Endothelial cell of umbilical vein (primary cell): ENCODE data around the gene INO80B. TPM values are rescaled to one million over a fixed set of nuclear protein-coding genes. Genes with fewer than 3 reads are reported as not detected.

Experiments
- BruUV-seq: library from RNA; stranded (reverse); fragments of 400-500 nt; replicated peaks from 2 replicates; lab custom pipeline; 2021; lab: Mats Ljungman, UMichigan
- CTCF ChIA-PET: fragments of 300-600, 350-600 bp; sonication (Branson Sonifier 250); formaldehyde crosslinking; loops from one replicate; lab custom pipeline; 2021; ENCODE audit warnings: antibody characterized with exemption, inconsistent platforms; lab: Charles Lee
- POLR2A ChIA-PET: fragments of 300-600, 350-600 bp; sonication (Branson Sonifier 250); formaldehyde crosslinking; loops from one replicate; lab custom pipeline; 2021; ENCODE audit warnings: antibody characterized with exemption, inconsistent platforms; lab: Charles Lee
- DNase-seq: peaks from one replicate; pipeline ENCODE4 v3.0.0-alpha.2; 2011; ENCODE audit warnings: low read depth, low spot score
- FAIRE-seq: peaks from 2 replicates; lab custom pipeline; 2011; peaks lifted over from hg19 to GRCh38; lab: Jason Lieb, UNC
- H2AFZ ChIP-seq: 2 replicates; pipeline ENCODE4 v1.6.0; 2012; ENCODE audit warnings: low read depth, low read length, control low read depth, inconsistent platforms
- H3K27ac ChIP-seq: 2 replicates; pipeline ENCODE4 v1.5.1; 2011; ENCODE audit warnings: low read depth, mild to moderate bottlenecking, control low read depth, low read length, moderate library complexity; ENCODE audit not compliant: insufficient read depth
- H3K27me3 ChIP-seq, 2 experiments: 2 replicates each; pipeline versions ENCODE4 v1.6.0 to v1.6.1; 2011; ENCODE audit warnings: low read length in 2 of 2, mixed read lengths in 1 of 2; ENCODE audit not compliant: control insufficient read depth in 2 of 2, insufficient read depth in 2 of 2
- H3K36me3 ChIP-seq, 2 experiments: 2 replicates in 1 of 2; 3 replicates in 1 of 2; pipeline ENCODE4 v1.5.1; 2011; ENCODE audit warnings: low read length in 2 of 2, mild to moderate bottlenecking in 1 of 2, moderate library complexity in 1 of 2; ENCODE audit not compliant: control insufficient read depth in 2 of 2, insufficient read depth in 2 of 2; ENCODE audit errors: extremely low read depth in 1 of 2
- H3K4me1 ChIP-seq: 3 replicates; pipeline ENCODE4 v1.5.1; 2011; ENCODE audit warnings: mild to moderate bottlenecking, low read length; ENCODE audit not compliant: control insufficient read depth, insufficient read depth; ENCODE audit errors: extremely low read depth
- H3K4me2 ChIP-seq: 2 replicates; pipeline ENCODE4 v1.6.1; 2011; ENCODE audit warnings: low read length, control low read depth, mixed read lengths; ENCODE audit not compliant: insufficient read depth
- H3K4me3 ChIP-seq, 3 experiments: fragments of 200-600 bp in 1 of 3; sonication (generic), shearing (Covaris generic) in 1 of 3; replicated peaks in 1 of 3; 2 replicates each; pipeline ENCODE4 v1.5.1; 2011 to 2016; ENCODE audit warnings: control low read depth in 3 of 3, low read length in 3 of 3, mild to moderate bottlenecking in 2 of 3, inconsistent platforms in 1 of 3, low read depth in 1 of 3, moderate library complexity in 1 of 3; ENCODE audit not compliant: insufficient read depth in 1 of 3
- H3K79me2 ChIP-seq: 2 replicates; pipeline ENCODE4 v1.6.0; 2012; ENCODE audit warnings: low read length, inconsistent platforms; ENCODE audit not compliant: control insufficient read depth, insufficient read depth
- H3K9ac ChIP-seq: replicated peaks from 2 replicates; pipeline ENCODE3; 2011; ENCODE audit warnings: low read length, control low read depth; ENCODE audit not compliant: insufficient read depth; ENCODE audit errors: extremely low read depth
- H3K9me1 ChIP-seq: replicated peaks from 3 replicates; pipeline ENCODE4 v1.6.0; 2011; ENCODE audit warnings: mild to moderate bottlenecking, low read length; ENCODE audit not compliant: control insufficient read depth, insufficient read depth; ENCODE audit errors: extremely low read depth
- H3K9me3 ChIP-seq: replicated peaks from 2 replicates; pipeline ENCODE4 v1.5.1; 2012; ENCODE audit warnings: low read length, inconsistent platforms; ENCODE audit not compliant: control insufficient read depth, insufficient read depth
- H4K20me1 ChIP-seq: replicated peaks from 2 replicates; pipeline ENCODE3; 2011; ENCODE audit warnings: mild to moderate bottlenecking, low read length; ENCODE audit not compliant: control insufficient read depth, insufficient read depth; ENCODE audit errors: extremely low read depth
- EZH2 ChIP-seq: IDR thresholded peaks from 2 replicates; pipeline ENCODE4 v1.6.1; 2012; ENCODE audit warnings: borderline replicate concordance, low read depth, mild to moderate bottlenecking, moderate library complexity, low read length, inconsistent platforms; ENCODE audit not compliant: severe bottlenecking
- FOS ChIP-seq: IDR thresholded peaks from 2 replicates; pipeline ENCODE4 v1.6.1; 2011; ENCODE audit warnings: mild to moderate bottlenecking, low read length, moderate library complexity, borderline replicate concordance; ENCODE audit not compliant: insufficient read depth
- MYC ChIP-seq: IDR thresholded peaks from one replicate; pipeline ENCODE4 v1.6.1; 2011; ENCODE audit warnings: mild to moderate bottlenecking, low read depth, low read length
- POLR2AphosphoS5 ChIP-seq: IDR thresholded peaks from 2 replicates; pipeline ENCODE4 v1.6.1; 2012; ENCODE audit warnings: low read depth, mild to moderate bottlenecking, control low read depth, low read length, moderate library complexity; ENCODE audit not compliant: insufficient read depth
- dilution Hi-C: fragments of 300-500 bp; cut with MboI; formaldehyde crosslinking; loops from one replicate; pipeline ENCODE4 v1.15.0; 2019; ENCODE audit warnings: low sequenced_read_pairs; ENCODE audit not compliant: extremely low pct_ligation_motif_present
- intact Hi-C: fragments of 100-400 bp; cut with micrococcal nuclease; formaldehyde crosslinking; loops from one replicate; pipeline ENCODE4 v1.10.0; 2022
- polyA plus RNA-seq, 4 experiments: library from polyadenylated mRNA; depleted of rRNA in 3 of 4; stranded (reverse) in 3 of 4; unstranded in 1 of 4; fragments of >200 nt; gene quantifications; 2 replicates each; pipeline versions ENCODE4 v1.2.1 to v1.2.3, GENCODE V29; 2011 to 2012; ENCODE audit warnings: missing spikeins in 1 of 4
- total RNA-seq: library from RNA; stranded (reverse); gene quantifications from 2 replicates; pipeline ENCODE4 v1.2.3, GENCODE V29; 2021
- TF ChIP-seq, protein P1 (sequence below), 2 donors: IDR thresholded peaks; 1 replicate in 1 of 2; 2 replicates in 1 of 2; pipeline ENCODE4 v1.5.1; 2011; ENCODE audit warnings: low read length in 2 of 2, mild to moderate bottlenecking in 2 of 2, moderate library complexity in 2 of 2, control low read depth in 1 of 2, inconsistent platforms in 1 of 2, low read depth in 1 of 2; ENCODE audit not compliant: insufficient read depth in 1 of 2; ENCODE audit errors: extremely low read depth in 1 of 2
- TF ChIP-seq, protein P2 (sequence below): IDR thresholded peaks from 2 replicates; pipeline ENCODE4 v1.6.1; 2011; ENCODE audit not compliant: insufficient read depth, insufficient read length

INO80B gene
- total and polyA plus RNA-seq, 2 donors (not counting 3 experiments of a cell fraction or from before 2014, with no cell fraction given): 15.1 to 24.2 TPM

DNA sequence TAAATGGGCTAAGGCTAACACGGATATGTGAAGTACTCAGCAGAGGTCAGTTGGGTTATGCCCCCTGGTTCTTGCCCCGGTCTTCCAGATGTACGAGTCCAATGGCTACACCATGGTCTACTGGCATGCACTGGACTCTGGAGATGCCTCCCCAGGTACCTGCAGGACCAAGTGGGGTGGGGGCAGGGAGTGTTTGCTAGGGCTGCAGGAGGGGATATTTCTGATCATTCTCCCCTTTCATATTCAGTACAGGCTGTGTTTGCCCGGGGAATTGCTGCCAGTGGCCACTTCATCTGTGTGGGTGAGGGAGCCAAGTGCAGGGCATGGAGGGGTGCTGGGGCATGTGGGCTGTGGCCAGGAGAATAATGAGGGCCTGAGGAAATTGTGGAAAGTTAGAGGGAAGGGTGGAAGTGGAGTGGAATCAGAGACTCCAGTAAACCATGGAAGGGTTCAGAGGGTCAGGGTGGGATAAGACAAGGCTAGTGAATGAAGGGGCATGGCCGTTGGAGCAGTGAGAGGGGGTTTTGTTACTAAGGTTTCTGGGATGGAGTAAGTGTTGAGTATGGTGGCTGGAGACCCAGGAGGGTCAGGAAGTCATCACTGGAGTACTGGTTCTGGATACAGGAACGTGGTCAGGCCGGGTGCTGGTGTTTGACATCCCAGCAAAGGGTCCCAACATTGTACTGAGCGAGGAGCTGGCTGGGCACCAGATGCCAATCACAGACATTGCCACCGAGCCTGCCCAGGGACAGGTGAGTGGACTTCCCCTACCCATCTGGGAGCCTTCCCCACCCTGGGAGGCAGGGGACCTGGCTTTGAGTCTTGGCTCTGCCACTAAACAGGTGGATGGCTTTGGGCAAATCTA is 31.4 kb upstream of the INO80B start:
- Histone ChIP-seq H3K27me3 (peaks cover 5 to 9% of the 10 kb centered on the region in 2 experiments), H3K4me3 (no peak overlapping the region), H3K9ac (no peak overlapping the region), H2AFZ (no peak overlapping the region), H4K20me1 (no peaks in the 10 kb centered on the region), H3K36me3 (peaks cover 0 to 16% of the 10 kb centered on the region in 2 experiments), H3K27ac (no peak overlapping the region), H3K79me2 (no peaks in the 10 kb centered on the region), H3K9me3 (no peaks in the 10 kb centered on the region), H3K9me1 (no peaks in the 10 kb centered on the region), H3K4me1 (peaks cover 9% of the 10 kb centered on the region), H3K4me2 (no peak overlapping the region)
- intact Hi-C loops (no loop called here), dilution Hi-C loops (no loop called here)
- DNase-seq (no peak), FAIRE-seq (no peak)
- CTCF ChIA-PET: interaction anchor here (1.0 kb wide), 1 partner anchor 31 kb away, joined by 3 read pairs; no protein-coding TSS in a partner anchor
- BruUV-seq: no TSS peak
- TF ChIP-seq, protein P1, sequence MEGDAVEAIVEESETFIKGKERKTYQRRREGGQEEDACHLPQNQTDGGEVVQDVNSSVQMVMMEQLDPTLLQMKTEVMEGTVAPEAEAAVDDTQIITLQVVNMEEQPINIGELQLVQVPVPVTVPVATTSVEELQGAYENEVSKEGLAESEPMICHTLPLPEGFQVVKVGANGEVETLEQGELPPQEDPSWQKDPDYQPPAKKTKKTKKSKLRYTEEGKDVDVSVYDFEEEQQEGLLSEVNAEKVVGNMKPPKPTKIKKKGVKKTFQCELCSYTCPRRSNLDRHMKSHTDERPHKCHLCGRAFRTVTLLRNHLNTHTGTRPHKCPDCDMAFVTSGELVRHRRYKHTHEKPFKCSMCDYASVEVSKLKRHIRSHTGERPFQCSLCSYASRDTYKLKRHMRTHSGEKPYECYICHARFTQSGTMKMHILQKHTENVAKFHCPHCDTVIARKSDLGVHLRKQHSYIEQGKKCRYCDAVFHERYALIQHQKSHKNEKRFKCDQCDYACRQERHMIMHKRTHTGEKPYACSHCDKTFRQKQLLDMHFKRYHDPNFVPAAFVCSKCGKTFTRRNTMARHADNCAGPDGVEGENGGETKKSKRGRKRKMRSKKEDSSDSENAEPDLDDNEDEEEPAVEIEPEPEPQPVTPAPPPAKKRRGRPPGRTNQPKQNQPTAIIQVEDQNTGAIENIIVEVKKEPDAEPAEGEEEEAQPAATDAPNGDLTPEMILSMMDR (IDR thresholded peaks at IDR 0.05; ENCODE audit: extremely low read depth in 1 of 2, insufficient read depth in 1 of 2, low read depth in 1 of 2, low read length in 2 of 2): no peak
- TF ChIP-seq, protein P2, sequence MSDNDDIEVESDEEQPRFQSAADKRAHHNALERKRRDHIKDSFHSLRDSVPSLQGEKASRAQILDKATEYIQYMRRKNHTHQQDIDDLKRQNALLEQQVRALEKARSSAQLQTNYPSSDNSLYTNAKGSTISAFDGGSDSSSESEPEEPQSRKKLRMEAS: no peak
- no peak for TF ChIP-seq MYC
- no peak for TF ChIP-seq FOS
- TF ChIP-seq POLR2AphosphoS5: no peak
- TF ChIP-seq EZH2: no peak
- POLR2A ChIA-PET: interaction anchor here (0.6 kb wide), 1 partner anchor 12 kb away, joined by 4 read pairs; no protein-coding TSS in a partner anchor
